Thoracic aorta (tissue), 2 donors: ENCODE results near the gene SPECC1. TPM values are rescaled to one million over a fixed set of nuclear protein-coding genes. Genes with fewer than 3 reads are reported as not detected.

Experiments
- ATAC-seq: fragments of 150-250 bp; one replicate; pipeline ENCODE4 v1.8.0; 2017; ENCODE audit warnings: low read depth; ENCODE audit not compliant: insufficient number of reproducible peaks, low FRiP score
- DNase-seq: peaks from one replicate; pipeline ENCODE4 v3.0.0-alpha.2; 2020; ENCODE audit warnings: low spot score
- H3K27ac ChIP-seq, 2 donors: fragments of 200-600 bp; sonication (generic); 1 replicate in 1 of 2; 2 replicates in 1 of 2; pipeline ENCODE4 v1.5.1; 2016; ENCODE audit warnings: mild to moderate bottlenecking in 2 of 2, moderate library complexity in 2 of 2
- H3K27me3 ChIP-seq: fragments of 200-600 bp; sonication (generic); replicated peaks from 2 replicates; pipeline ENCODE4 v1.6.0; 2016; ENCODE audit warnings: mild to moderate bottlenecking; ENCODE audit not compliant: insufficient read depth
- H3K36me3 ChIP-seq: fragments of 200-600 bp; sonication (generic); one replicate; pipeline ENCODE4 v1.5.1; 2016
- H3K4me1 ChIP-seq, 2 donors: fragments of 200-600 bp; sonication (generic); 1 replicate in 1 of 2; 2 replicates in 1 of 2; pipeline versions ENCODE4 v1.5.1 to v1.6.0; 2016; ENCODE audit warnings: low read depth in 2 of 2, mild to moderate bottlenecking in 1 of 2; ENCODE audit not compliant: control insufficient read depth in 1 of 2
- H3K4me3 ChIP-seq: fragments of 200-600 bp; sonication (generic); 2 replicates; pipeline ENCODE4 v1.5.1; 2016; ENCODE audit warnings: mild to moderate bottlenecking
- H3K9me3 ChIP-seq: fragments of 200-600 bp; sonication (generic); 2 replicates; pipeline ENCODE4 v1.5.1; 2016
- total RNA-seq, 2 donors: library from RNA; depleted of rRNA; stranded (reverse); fragments of >200 nt; gene quantifications; one replicate each; pipeline versions ENCODE4 v1.1.0 to v1.2.3, GENCODE V29; 2016
- TF ChIP-seq, protein P1 (sequence below): fragments of 200-600 bp; sonication (generic); IDR thresholded peaks from one replicate; pipeline ENCODE4 v1.5.1; 2019; ENCODE audit warnings: antibody characterized with exemption

The SPECC1 gene
- total RNA-seq, 2 donors from 2014 or later = 89.8 to 91.9 TPM

- H3K27ac ChIP-seq = peak overlapping the region; percentile 62 to 69
- no peak for DNase-seq
- ATAC-seq = no peak
- no peak overlapping the region for H3K4me3 ChIP-seq
- H3K27me3 ChIP-seq = no peaks in the 10 kb centered on the region
- peaks cover 11% of the 10 kb centered on the region for H3K36me3 ChIP-seq
- H3K9me3 ChIP-seq = no peaks in the 10 kb centered on the region
- peaks cover 10 to 50% of the 10 kb centered on the region in 2 donors for H3K4me1 ChIP-seq
- TF ChIP-seq, protein P1, sequence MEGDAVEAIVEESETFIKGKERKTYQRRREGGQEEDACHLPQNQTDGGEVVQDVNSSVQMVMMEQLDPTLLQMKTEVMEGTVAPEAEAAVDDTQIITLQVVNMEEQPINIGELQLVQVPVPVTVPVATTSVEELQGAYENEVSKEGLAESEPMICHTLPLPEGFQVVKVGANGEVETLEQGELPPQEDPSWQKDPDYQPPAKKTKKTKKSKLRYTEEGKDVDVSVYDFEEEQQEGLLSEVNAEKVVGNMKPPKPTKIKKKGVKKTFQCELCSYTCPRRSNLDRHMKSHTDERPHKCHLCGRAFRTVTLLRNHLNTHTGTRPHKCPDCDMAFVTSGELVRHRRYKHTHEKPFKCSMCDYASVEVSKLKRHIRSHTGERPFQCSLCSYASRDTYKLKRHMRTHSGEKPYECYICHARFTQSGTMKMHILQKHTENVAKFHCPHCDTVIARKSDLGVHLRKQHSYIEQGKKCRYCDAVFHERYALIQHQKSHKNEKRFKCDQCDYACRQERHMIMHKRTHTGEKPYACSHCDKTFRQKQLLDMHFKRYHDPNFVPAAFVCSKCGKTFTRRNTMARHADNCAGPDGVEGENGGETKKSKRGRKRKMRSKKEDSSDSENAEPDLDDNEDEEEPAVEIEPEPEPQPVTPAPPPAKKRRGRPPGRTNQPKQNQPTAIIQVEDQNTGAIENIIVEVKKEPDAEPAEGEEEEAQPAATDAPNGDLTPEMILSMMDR = no peak
Measured at GRCh38 chr17:20228860-20229259, 219.7 kb downstream of the SPECC1 start.

DNA sequence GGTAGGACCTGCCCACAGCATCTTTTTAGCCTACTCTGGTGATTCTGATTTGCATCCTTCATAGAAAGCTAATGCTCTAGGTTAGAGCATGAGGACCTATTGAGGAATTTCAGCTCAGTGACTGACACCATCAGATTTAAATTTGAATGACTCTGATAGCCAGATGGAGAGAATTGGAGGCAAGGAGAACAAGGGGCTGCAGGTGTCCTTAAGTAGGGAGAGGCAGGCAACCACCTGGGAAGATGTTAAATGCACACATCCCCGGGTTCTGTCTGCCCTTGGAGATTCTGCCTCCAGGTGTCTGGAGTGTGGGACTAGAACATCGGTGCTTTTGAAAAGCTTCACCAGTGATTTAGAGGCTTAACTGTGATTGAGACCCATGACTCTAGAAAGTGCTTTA is 221.8 kb downstream of the SPECC1 start:
- TF ChIP-seq, protein P1 = no peak
- Histone ChIP-seq H3K36me3 (peaks cover 11% of the 10 kb centered on the region), H3K27ac (no peak overlapping the region), H3K9me3 (no peaks in the 10 kb centered on the region), H3K27me3 (no peaks in the 10 kb centered on the region), H3K4me3 (no peak overlapping the region), H3K4me1 (peaks cover 3 to 35% of the 10 kb centered on the region in 2 donors)
- ATAC-seq = no peak
- DNase-seq = no peak

DNA sequence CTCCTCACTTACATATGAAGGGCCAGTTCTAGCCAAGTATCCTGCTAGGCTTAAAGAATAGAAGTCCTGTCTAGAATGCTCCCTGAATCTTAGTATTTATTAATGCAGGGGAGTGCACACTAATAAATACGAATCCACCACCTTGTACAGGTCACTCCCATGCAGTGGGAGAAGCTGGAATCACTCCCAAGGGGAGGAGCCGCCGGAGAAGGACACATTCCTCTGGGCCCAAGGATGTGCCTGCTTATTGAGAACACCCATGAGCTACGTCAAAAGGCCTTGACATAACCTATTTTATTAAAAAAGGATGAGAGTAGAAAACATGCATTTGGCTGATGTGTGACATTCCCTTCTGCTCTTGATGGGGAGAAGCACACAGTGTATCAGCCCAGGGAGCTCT is 223.5 kb downstream of the SPECC1 start:
- no peak for ATAC-seq
- no peak overlapping the region for H3K4me3 ChIP-seq
- TF ChIP-seq, protein P1 = no peak
- peaks cover 3 to 37% of the 10 kb centered on the region in 2 donors for H3K4me1 ChIP-seq
- peaks cover 11% of the 10 kb centered on the region for H3K36me3 ChIP-seq
- no peaks in the 10 kb centered on the region for H3K9me3 ChIP-seq
- no peak overlapping the region for H3K27ac ChIP-seq
- no peaks in the 10 kb centered on the region for H3K27me3 ChIP-seq
- DNase-seq = no peak

- no peaks in the 10 kb centered on the region for H3K9me3 ChIP-seq
- H3K4me1 ChIP-seq = peaks cover 0 to 20% of the 10 kb centered on the region in 2 donors
- H3K36me3 ChIP-seq = peaks cover 11% of the 10 kb centered on the region
- ATAC-seq (no peak), DNase-seq (no peak)
- H3K27ac ChIP-seq = no peak overlapping the region
- no peak overlapping the region for H3K4me3 ChIP-seq
- no peaks in the 10 kb centered on the region for H3K27me3 ChIP-seq
- TF ChIP-seq, protein P1 = no peak
Measured at GRCh38 chr17:20234276-20234675, 225.1 kb downstream of the SPECC1 start.

- H3K9me3 ChIP-seq = no peaks in the 10 kb centered on the region
- H3K27me3 ChIP-seq = no peaks in the 10 kb centered on the region
- H3K27ac ChIP-seq = peak overlapping the region in 1 of 2 donors; percentile 27
- DNase-seq = no peak
- H3K36me3 ChIP-seq = peaks cover 11% of the 10 kb centered on the region
- H3K4me1 ChIP-seq = peaks cover 0 to 10% of the 10 kb centered on the region in 2 donors
- TF ChIP-seq, protein P1 = no peak
- H3K4me3 ChIP-seq = no peak overlapping the region
- ATAC-seq = no peak
Measured at GRCh38 chr17:20235747-20236146, 226.6 kb downstream of the SPECC1 start.
